K562 (cell line): ENCODE data around the gene EXOC3L2. TPM values are rescaled to one million over a fixed set of nuclear protein-coding genes. Genes with fewer than 3 reads are reported as not detected.

Experiments
- ATAC-seq: fragments of 200-7000 bp; cut with Tn5 transposase; 3 replicates; pipeline ENCODE4 v1.9.1; 2020; ENCODE audit warnings: moderate library complexity
- BruUV-seq: library from RNA; stranded (reverse); fragments of 400-500 nt; replicated peaks from 2 replicates; lab custom pipeline; 2021; lab: Mats Ljungman, UMichigan
- CTCF ChIA-PET: fragments of 300-600 bp; formaldehyde crosslinking; extraction: SDS; loops from one replicate; lab custom pipeline; 2021; ENCODE audit warnings: low intra/inter-chr PET ratio; lab: Yijun Ruan, JAX
- POLR2A ChIA-PET: fragments of 300-600, 350-650 bp; sonication (Branson Sonifier 250); formaldehyde crosslinking; extraction: SDS; loops from one replicate; lab custom pipeline; 2021; ENCODE audit warnings: antibody characterized with exemption, inconsistent platforms; lab: Yijun Ruan, JAX
- DNase-seq, 4 experiments: peaks; one replicate each; pipeline versions ENCODE4 v3.0.0 to v3.0.0-alpha.2; 2011 to 2018; ENCODE audit warnings: low spot score in 3 of 4, mixed read lengths in 3 of 4; ENCODE audit errors: extremely low read depth in 1 of 4
- FAIRE-seq: peaks from 2 replicates; lab custom pipeline; 2011; peaks lifted over from hg19 to GRCh38; lab: Jason Lieb, UNC
- H2AFZ ChIP-seq: 2 replicates; pipeline ENCODE4 v1.6.0; 2011; ENCODE audit warnings: low read depth, low read length, control low read depth, inconsistent platforms
- H3K27ac ChIP-seq: fragments of 200-600 bp; 3 replicates; pipeline ENCODE4 v1.8.0; 2011; ENCODE audit warnings: low read depth, mild to moderate bottlenecking, control low read depth, inconsistent platforms, low read length, moderate library complexity, mixed read lengths; ENCODE audit errors: extremely low read depth
- H3K27me3 ChIP-seq, 2 experiments: fragments of 300-600 bp in 1 of 2; 2 replicates in 1 of 2; 3 replicates in 1 of 2; pipeline versions ENCODE4 v1.6.0 to v1.8.0; 2011; ENCODE audit warnings: inconsistent platforms in 2 of 2, low read length in 2 of 2, mild to moderate bottlenecking in 1 of 2, mixed read lengths in 1 of 2, moderate library complexity in 1 of 2; ENCODE audit not compliant: control insufficient read depth in 2 of 2, insufficient read depth in 2 of 2
- H3K36me3 ChIP-seq: fragments of 300-600 bp; 3 replicates; pipeline ENCODE4 v1.8.0; 2011; ENCODE audit warnings: mild to moderate bottlenecking, low read length, inconsistent platforms; ENCODE audit not compliant: control insufficient read depth, insufficient read depth
- H3K4me1 ChIP-seq, 2 experiments: fragments of 200-600 bp in 1 of 2; replicated peaks in 1 of 2; 2 replicates in 1 of 2; 3 replicates in 1 of 2; pipeline versions ENCODE4 v1.5.1 to v1.8.0; 2011; ENCODE audit warnings: inconsistent platforms in 2 of 2, low read length in 2 of 2, mild to moderate bottlenecking in 1 of 2, mixed read lengths in 1 of 2, moderate library complexity in 1 of 2; ENCODE audit not compliant: control insufficient read depth in 2 of 2, insufficient read depth in 2 of 2
- H3K4me2 ChIP-seq: 2 replicates; pipeline ENCODE4 v1.6.1; 2011; ENCODE audit warnings: low read length, control low read depth, inconsistent platforms, mixed read lengths; ENCODE audit not compliant: insufficient read depth
- H3K4me3 ChIP-seq: fragments of 200-600 bp; sonication (generic), shearing (Covaris generic); 2 replicates; pipeline ENCODE4 v1.5.1; 2016; ENCODE audit warnings: control low read depth, inconsistent platforms
- H3K79me2 ChIP-seq: fragments of 200-600 bp; 3 replicates; pipeline ENCODE4 v1.8.0; 2011; ENCODE audit warnings: low read length, inconsistent platforms; ENCODE audit not compliant: control insufficient read depth, insufficient read depth
- H3K9ac ChIP-seq, 2 experiments: 2 replicates each; pipeline versions ENCODE4 v1.6.0 to v1.6.1; 2011; ENCODE audit warnings: low read depth in 2 of 2, low read length in 2 of 2, control low read depth in 1 of 2, inconsistent platforms in 1 of 2, mild to moderate bottlenecking in 1 of 2, mixed read lengths in 1 of 2; ENCODE audit not compliant: insufficient read depth in 1 of 2
- H3K9me1 ChIP-seq: one replicate; pipeline ENCODE4 v1.6.0; 2011; ENCODE audit warnings: inconsistent platforms, mild to moderate bottlenecking, low read length, moderate library complexity; ENCODE audit not compliant: control insufficient read depth, insufficient read depth
- H3K9me3 ChIP-seq: replicated peaks from 2 replicates; pipeline ENCODE4 v1.5.1; 2011; ENCODE audit warnings: low read depth, low read length, inconsistent platforms; ENCODE audit not compliant: control insufficient read depth, insufficient read depth
- H4K20me1 ChIP-seq: replicated peaks from 2 replicates; pipeline ENCODE4 v1.6.1; 2011; ENCODE audit warnings: low read length, inconsistent platforms, mixed read lengths; ENCODE audit not compliant: control insufficient read depth, insufficient read depth
- CREBBP ChIP-seq: IDR thresholded peaks from one replicate; pipeline ENCODE4 v1.6.1; 2012; ENCODE audit warnings: low read depth, mild to moderate bottlenecking, control low read depth, inconsistent platforms, low read length
- CTCF ChIP-seq, 3 experiments: IDR thresholded peaks in 2 of 3; conservative IDR thresholded peaks in 1 of 3; 2 replicates each; pipeline ENCODE4 v1.5.1; 2011 to 2012; ENCODE audit warnings: low read length in 3 of 3, mild to moderate bottlenecking in 3 of 3, control low read depth in 2 of 3, improper control_type of control experiment in 1 of 3, inconsistent platforms in 1 of 3, low read depth in 1 of 3, mixed read lengths in 1 of 3, moderate library complexity in 1 of 3; ENCODE audit not compliant: insufficient read depth in 2 of 3
- ETV1 ChIP-seq: fragments of 450-650 bp; conservative IDR thresholded peaks from 2 replicates; pipeline ENCODE4 v1.6.1; 2016; ENCODE audit warnings: missing genetic modification characterization, control low read depth, low read depth, missing compliant biosample characterization
- HSF4 ChIP-seq: fragments of 250-450 bp; sonication (Bioruptor Pico); IDR thresholded peaks from 2 replicates; pipeline ENCODE4 v2.1.2; 2022; ENCODE audit warnings: mild to moderate bottlenecking, moderate library complexity, borderline replicate concordance
- KAT8 ChIP-seq: fragments of 450-650 bp; IDR thresholded peaks from 2 replicates; pipeline ENCODE4 v1.6.1; 2016; ENCODE audit warnings: low read depth, mild to moderate bottlenecking
- KLF16 ChIP-seq: IDR thresholded peaks from 2 replicates; pipeline ENCODE4 v1.6.1; 2016; ENCODE audit warnings: antibody characterized with exemption
- KLF6 ChIP-seq: fragments of 250-450 bp; sonication (Bioruptor Pico); IDR thresholded peaks from 2 replicates; pipeline ENCODE4 v1.4.0; 2020; ENCODE audit warnings: mild to moderate bottlenecking, moderate library complexity, borderline replicate concordance
- NCOA4 ChIP-seq: fragments of 450-650 bp; IDR thresholded peaks from 2 replicates; pipeline ENCODE4 v1.6.1; 2018; ENCODE audit warnings: mild to moderate bottlenecking; ENCODE audit not compliant: partially characterized antibody
- NRF1 ChIP-seq, 2 experiments: fragments of 450-650 bp; IDR thresholded peaks in 1 of 2; conservative IDR thresholded peaks in 1 of 2; 2 replicates each; pipeline ENCODE4 v1.6.1; 2014; ENCODE audit warnings: mild to moderate bottlenecking in 2 of 2
- PKNOX1 ChIP-seq: fragments of 450-650 bp; IDR thresholded peaks from 2 replicates; pipeline ENCODE4 v1.6.1; 2016
- ZKSCAN3 ChIP-seq: fragments of 250-450 bp; sonication (Bioruptor Pico); IDR thresholded peaks from 2 replicates; pipeline ENCODE4 v1.4.0; 2020
- ZNF511 ChIP-seq: sonication (generic); formaldehyde crosslinking; IDR thresholded peaks from 2 replicates; pipeline ENCODE4 v1.8.0; 2022; ENCODE audit warnings: mild to moderate bottlenecking, missing genetic modification reagents
- ZNF785 ChIP-seq: fragments of 250-450 bp; sonication (Bioruptor Pico); IDR thresholded peaks from 2 replicates; pipeline ENCODE4 v1.4.0; 2020; ENCODE audit warnings: mild to moderate bottlenecking
- WGBS: fragments of 100-300 bp; shearing (Covaris generic); methylation state at CpG from one replicate; pipeline ENCODE4 v1.1.6; 2016; ENCODE audit warnings: low coverage, mixed read lengths; ENCODE audit not compliant: insufficient coverage; ENCODE audit errors: missing lambda C conversion rate; 5-methylcytosine and 5-hydroxymethylcytosine counted together
- in situ Hi-C: fragments of 300-500 bp; cut with MboI; formaldehyde crosslinking; loops from 4 replicates; pipeline ENCODE4 v1.15.0; 2018; ENCODE audit warnings: inconsistent platforms, mixed read lengths
- intact Hi-C: fragments of 100-400 bp; cut with micrococcal nuclease; formaldehyde crosslinking; loops from 2 replicates; pipeline ENCODE4 v1.14.2; 2022
- polyA plus RNA-seq, 8 experiments: library from polyadenylated mRNA; depleted of rRNA in 4 of 8; stranded (reverse) in 5 of 8; unstranded in 3 of 8; fragments of >200 nt; fragmentation: Nextera tagmentation in 2 of 8; fragmentation: Illumina TruSeq in 1 of 8; extraction: Ambion mirVana in 2 of 8; extraction: Trizol in 1 of 8; gene quantifications; 2 replicates each; pipeline versions ENCODE4 v1.2.1 to v1.2.3, GENCODE V29; 2011 to 2014; ENCODE audit warnings: inconsistent platforms in 1 of 8, missing spikeins in 1 of 8
- total RNA-seq, 7 experiments: library from RNA; depleted of rRNA in 6 of 7; stranded (reverse); fragments of >200 nt in 6 of 7; fragmentation: Illumina TruSeq in 2 of 7; extraction: Trizol in 2 of 7; gene quantifications; 2 replicates each; pipeline versions ENCODE4 v1.2.1 to v1.2.3, GENCODE V29; 2011 to 2021; ENCODE audit warnings: low replicate concordance in 1 of 7
- TF ChIP-seq, protein P1 (sequence below): sonication (generic); formaldehyde crosslinking; IDR thresholded peaks from 2 replicates; pipeline ENCODE4 v1.8.0; 2022; ENCODE audit warnings: missing genetic modification reagents, mild to moderate bottlenecking, moderate library complexity, borderline replicate concordance

The EXOC3L2 gene
- total and polyA plus RNA-seq, 9 of the 15 experiments (the other 6 are each of a cell fraction or from before 2014, with no cell fraction given) = 0.31 to 19.0 (median 2.4) TPM

GRCh38 chr19:45187421-45188100 is 57.6 kb downstream of the EXOC3L2 start (continued):
- TF ChIP-seq CTCF (IDR thresholded peaks at IDR 0.05 in 2 of 3, conservative IDR thresholded peaks at IDR 0.05 in 1 of 3; ENCODE audit: insufficient read depth in 2 of 3, low read depth in 1 of 3, low read length in 3 of 3) (peak; percentile 68 to 74 (median 70)), NRF1 (conservative IDR thresholded peaks at IDR 0.05 in 1 of 2, IDR thresholded peaks at IDR 0.05 in 1 of 2) (peak; percentile 47 to 57), CREBBP (no peak), ZNF511 (CRISPR knock-in tag) (no peak)

DNA sequence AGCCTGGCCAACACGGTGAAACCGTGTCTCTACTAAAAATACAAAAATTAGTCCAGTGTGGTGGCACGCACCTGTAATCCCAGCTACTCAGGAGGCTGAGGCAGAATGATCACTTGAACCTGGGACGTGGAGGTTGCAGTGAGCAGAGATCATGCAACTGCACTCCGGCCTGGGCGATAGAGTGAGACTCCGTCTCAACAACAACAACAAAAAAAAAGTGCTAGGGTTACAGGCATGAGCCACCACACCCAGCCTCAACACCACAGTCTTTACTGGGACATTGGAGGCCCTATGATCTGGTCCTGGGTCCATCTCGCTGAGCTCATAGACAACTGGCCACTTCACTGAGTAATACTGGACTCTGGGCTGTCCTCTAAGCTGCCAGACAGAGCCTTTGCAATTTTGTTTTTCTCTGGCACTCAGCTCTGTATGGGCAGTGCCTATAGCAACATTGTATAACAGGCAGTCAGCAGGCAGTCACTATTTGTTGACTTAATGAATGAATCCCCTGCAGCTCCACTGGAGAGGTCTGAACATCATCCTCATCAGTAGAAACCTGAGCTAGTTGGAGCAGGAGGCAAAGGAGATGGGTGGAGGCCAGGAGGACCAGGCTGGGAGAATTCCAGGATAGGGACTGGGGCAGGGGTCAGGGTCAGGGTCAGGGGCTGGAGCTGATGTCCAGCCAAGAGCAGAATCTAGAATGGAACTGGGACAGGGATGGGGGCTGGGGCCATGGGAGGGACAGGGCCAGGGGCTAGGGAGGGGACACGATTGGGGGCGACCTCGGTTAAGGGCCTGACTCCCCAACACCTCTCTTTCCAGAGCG is 58.5 kb downstream of the EXOC3L2 start:
- Histone ChIP-seq H4K20me1 (no peaks in the 10 kb centered on the region), H3K9me3 (no peaks in the 10 kb centered on the region), H3K27ac (no peak overlapping the region), H3K36me3 (peaks cover 2% of the 10 kb centered on the region; the same call in 1 of the 3 replicates), H3K9me1 (no peaks in the 10 kb centered on the region), H3K79me2 (0 out of 3 replicates have a peak, but pooled peaks cover 1% of the 10 kb centered on the region), H3K27me3 (no peaks in the 10 kb centered on the region), H3K4me1 (peaks cover 0 to 7% of the 10 kb centered on the region in 2 experiments), H3K4me3 (no peak overlapping the region), H3K4me2 (no peak overlapping the region), H3K9ac (no peak overlapping the region), H2AFZ (no peak overlapping the region)
- 51% methylated on average over 7 of the region's 12 CpGs for WGBS
- ChIA-PET POLR2A (interaction anchor here (0.6 to 0.7 kb wide), 2 partner anchors 39 to 152 kb away, joined by 3 read pairs; no protein-coding TSS in a partner anchor), CTCF (no interaction called here)
- BruUV-seq = no TSS peak
- ATAC-seq (no peak), FAIRE-seq (no peak), DNase-seq (peak in 1 of 4 experiments; percentile 1)
- in situ Hi-C loops (no loop called here), intact Hi-C loops (loop anchor here (1.0 to 5.0 kb wide), 2 partner anchors 24 to 169 kb away; no protein-coding TSS in a partner anchor)
- no peak for TF ChIP-seq PKNOX1
- TF ChIP-seq, protein P1, sequence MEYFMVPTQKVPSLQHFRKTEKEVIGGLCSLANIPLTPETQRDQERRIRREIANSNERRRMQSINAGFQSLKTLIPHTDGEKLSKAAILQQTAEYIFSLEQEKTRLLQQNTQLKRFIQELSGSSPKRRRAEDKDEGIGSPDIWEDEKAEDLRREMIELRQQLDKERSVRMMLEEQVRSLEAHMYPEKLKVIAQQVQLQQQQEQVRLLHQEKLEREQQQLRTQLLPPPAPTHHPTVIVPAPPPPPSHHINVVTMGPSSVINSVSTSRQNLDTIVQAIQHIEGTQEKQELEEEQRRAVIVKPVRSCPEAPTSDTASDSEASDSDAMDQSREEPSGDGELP (CRISPR knock-in tag) = no peak
- no peak for TF ChIP-seq KLF16
- TF ChIP-seq KAT8 = no peak
- TF ChIP-seq KLF6 (CRISPR knock-in tag) = no peak
- no peak for TF ChIP-seq ETV1
- TF ChIP-seq ZNF785 = no peak
- TF ChIP-seq ZKSCAN3 = no peak
- TF ChIP-seq HSF4 (CRISPR knock-in tag) = no peak
- no peak for TF ChIP-seq NCOA4
